Esophagus squamous epithelium (tissue), 5 donors: ENCODE measurements around the gene ALDH1A2. TPM values are rescaled to one million over a fixed set of nuclear protein-coding genes. Genes with fewer than 3 reads are reported as not detected.

Experiments
- DNase-seq: peaks from one replicate; lab custom pipeline; 2025; lab: John Stamatoyannopoulos, UW
- H3K27ac ChIP-seq, 4 donors: fragments of 200-600 bp; sonication (generic); one replicate each; pipeline ENCODE4 v1.5.1; 2016 to 2019; ENCODE audit warnings: mild to moderate bottlenecking in 1 of 4
- H3K27me3 ChIP-seq, 4 donors: fragments of 200-600 bp; sonication (generic); 1 replicate in 3 of 4; 2 replicates in 1 of 4; pipeline versions ENCODE4 v1.5.1 to v1.6.0; 2017 to 2021; ENCODE audit warnings: antibody characterized with exemption in 1 of 4
- H3K36me3 ChIP-seq, 3 donors: fragments of 200-600 bp; sonication (generic); one replicate each; pipeline ENCODE4 v1.5.1; 2016 to 2019
- H3K4me1 ChIP-seq, 3 donors: fragments of 200-600 bp; sonication (generic); one replicate each; pipeline ENCODE4 v1.5.1; 2017 to 2019
- H3K4me3 ChIP-seq, 4 donors: fragments of 200-600 bp; sonication (generic); 1 replicate in 3 of 4; 2 replicates in 1 of 4; pipeline ENCODE4 v1.5.1; 2016 to 2019; ENCODE audit warnings: mild to moderate bottlenecking in 2 of 4, moderate library complexity in 1 of 4
- H3K9me3 ChIP-seq, 3 donors: fragments of 200-600 bp; sonication (generic); one replicate each; pipeline ENCODE4 v1.5.1; 2016 to 2019
- POLR2A ChIP-seq, 4 donors: fragments of 450-650 bp; IDR thresholded peaks; one replicate each; pipeline ENCODE4 v1.6.1; 2017; ENCODE audit warnings: antibody characterized with exemption in 4 of 4, mild to moderate bottlenecking in 4 of 4, moderate library complexity in 3 of 4
- WGBS, 2 donors: methylation state at CpG; one replicate each; pipeline ENCODE4 v1.1.5; 2018; 5-methylcytosine and 5-hydroxymethylcytosine counted together
- intact Hi-C: fragments of 100-400 bp; cut with DNase I; formaldehyde crosslinking; loops from one replicate; pipeline ENCODE4 v1.15.0; 2022
- total RNA-seq, 4 donors: library from RNA; depleted of rRNA; stranded (reverse); fragments of >200 nt; gene quantifications; one replicate each; pipeline ENCODE4 v1.1.0, GENCODE V29; 2016
- TF ChIP-seq, protein P1 (sequence below), 6 experiments: fragments of 450-650 bp in 4 of 6; fragments of 200-600 bp in 2 of 6; sonication (generic) in 2 of 6; IDR thresholded peaks; one replicate each; pipeline ENCODE4 v1.5.1; 2016 to 2019; ENCODE audit warnings: antibody characterized with exemption in 6 of 6, mild to moderate bottlenecking in 4 of 6, moderate library complexity in 4 of 6
- donor health status: DM: yes; HTN: yes; CAD: no.

Gene ALDH1A2
- total RNA-seq, 4 donors from 2014 or later = 0.19 to 3.4 (median 0.55) TPM

DNA sequence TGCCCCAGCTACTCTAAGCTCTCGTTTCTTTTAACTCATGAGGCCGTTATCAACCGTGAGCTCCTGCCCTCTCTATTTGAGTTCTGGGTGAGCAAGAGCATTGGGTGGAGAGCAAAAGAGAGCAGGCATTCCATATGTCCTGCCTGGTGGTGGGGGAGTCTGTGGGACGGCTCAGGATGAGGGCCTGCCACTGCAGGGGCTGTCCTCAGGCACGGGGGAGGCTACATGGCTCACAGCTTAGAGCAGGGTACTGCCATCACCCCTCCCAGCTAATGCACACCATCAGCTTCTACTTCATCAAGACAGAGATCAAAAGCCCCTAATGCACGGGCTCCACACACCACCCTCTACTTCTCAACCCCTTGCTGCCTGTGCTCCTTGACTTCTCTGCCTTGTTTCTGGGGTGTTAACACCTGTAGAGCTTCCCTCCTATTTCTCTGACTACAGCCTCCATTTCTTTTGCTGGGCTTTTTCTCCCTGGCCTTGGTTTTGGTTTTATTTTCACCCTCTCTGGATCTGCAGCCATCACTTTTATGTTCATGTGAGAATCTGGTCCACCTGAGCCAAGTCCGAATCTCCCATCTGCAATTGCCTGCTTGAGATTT lies 114.1 kb downstream of the ALDH1A2 start:
- 78 to 81% methylated on average over 7 of the region's 7 CpGs for WGBS, 2 donors
- TF ChIP-seq, protein P1, sequence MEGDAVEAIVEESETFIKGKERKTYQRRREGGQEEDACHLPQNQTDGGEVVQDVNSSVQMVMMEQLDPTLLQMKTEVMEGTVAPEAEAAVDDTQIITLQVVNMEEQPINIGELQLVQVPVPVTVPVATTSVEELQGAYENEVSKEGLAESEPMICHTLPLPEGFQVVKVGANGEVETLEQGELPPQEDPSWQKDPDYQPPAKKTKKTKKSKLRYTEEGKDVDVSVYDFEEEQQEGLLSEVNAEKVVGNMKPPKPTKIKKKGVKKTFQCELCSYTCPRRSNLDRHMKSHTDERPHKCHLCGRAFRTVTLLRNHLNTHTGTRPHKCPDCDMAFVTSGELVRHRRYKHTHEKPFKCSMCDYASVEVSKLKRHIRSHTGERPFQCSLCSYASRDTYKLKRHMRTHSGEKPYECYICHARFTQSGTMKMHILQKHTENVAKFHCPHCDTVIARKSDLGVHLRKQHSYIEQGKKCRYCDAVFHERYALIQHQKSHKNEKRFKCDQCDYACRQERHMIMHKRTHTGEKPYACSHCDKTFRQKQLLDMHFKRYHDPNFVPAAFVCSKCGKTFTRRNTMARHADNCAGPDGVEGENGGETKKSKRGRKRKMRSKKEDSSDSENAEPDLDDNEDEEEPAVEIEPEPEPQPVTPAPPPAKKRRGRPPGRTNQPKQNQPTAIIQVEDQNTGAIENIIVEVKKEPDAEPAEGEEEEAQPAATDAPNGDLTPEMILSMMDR (IDR thresholded peaks at IDR 0.05) = no peak
- TF ChIP-seq POLR2A (IDR thresholded peaks at IDR 0.05) = no peak
- intact Hi-C loops = no loop called here

DNA sequence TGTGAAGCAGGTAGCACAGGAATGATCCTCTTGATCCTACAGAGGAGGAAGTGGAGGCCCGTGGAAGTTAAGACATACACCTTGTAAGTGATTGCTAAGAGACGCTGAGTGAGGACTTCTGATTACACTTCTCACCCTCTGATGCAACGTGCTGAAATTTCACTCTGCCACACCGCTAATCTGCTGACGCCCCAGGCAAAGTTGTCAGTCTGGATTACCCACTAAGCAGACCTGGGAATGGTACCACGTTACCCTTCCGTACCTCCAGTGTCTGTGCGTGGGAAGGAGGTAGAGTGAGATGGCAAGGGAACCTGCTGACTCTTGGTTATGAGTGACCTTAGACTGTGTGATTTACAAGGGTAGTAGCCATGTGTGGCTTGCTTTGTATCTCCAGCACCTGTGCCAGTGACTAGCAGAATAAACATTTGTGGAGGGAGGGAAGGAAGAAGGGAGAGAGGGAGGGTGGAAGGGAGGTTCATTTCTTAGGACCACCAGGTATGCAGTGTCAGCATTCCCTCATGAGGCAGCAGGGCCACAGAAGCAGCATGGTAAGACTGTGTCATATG lies 115.0 kb downstream of the ALDH1A2 start:
- no peak overlapping the region for H3K27ac ChIP-seq

More for the DNA sequence above, 114.1 kb downstream of the ALDH1A2 start:
- Histone ChIP-seq H3K4me1 (no peaks in the 10 kb centered on the region), H3K27me3 (peaks cover 0 to 2% (median 0%) of the 10 kb centered on the region in 4 donors), H3K4me3 (no peak overlapping the region), H3K27ac (no peak overlapping the region), H3K36me3 (no peaks in the 10 kb centered on the region), H3K9me3 (no peaks in the 10 kb centered on the region)
- no peak for DNase-seq

DNA sequence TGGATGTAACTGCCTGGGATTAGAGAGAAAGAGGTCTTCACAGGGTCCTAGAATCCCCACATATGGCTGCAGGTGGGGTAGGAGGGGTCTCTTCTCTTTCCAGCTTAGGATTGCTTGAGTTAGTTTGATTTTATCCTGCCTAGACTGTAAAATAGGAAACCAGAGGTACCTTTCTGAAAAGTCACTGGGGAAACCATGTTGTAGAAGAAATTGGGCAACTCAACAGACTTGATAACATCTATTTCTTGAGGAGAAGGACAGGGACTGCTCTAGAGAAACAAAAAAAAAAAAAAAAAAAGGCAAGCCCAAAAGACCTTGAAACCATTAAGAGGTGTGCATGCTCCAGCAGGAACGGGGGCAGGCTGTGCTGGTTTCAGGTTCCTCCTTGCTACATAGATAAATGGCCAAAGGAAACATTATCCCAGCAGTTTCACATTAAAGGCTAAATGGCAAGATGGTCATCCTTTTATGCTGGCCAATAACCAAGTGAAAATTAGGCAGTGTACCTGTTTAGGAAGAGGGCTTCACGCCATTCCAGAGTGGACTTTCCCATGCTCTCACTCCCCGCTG lies 116.1 kb downstream of the ALDH1A2 start:
- H3K27ac ChIP-seq = no peak overlapping the region
- WGBS, 2 donors = 63 to 83% methylated on average over 3 of the region's 3 CpGs

More for the DNA sequence above, 115.0 kb downstream of the ALDH1A2 start:
- intact Hi-C loops = no loop called here
- H3K27me3 ChIP-seq = no peaks in the 10 kb centered on the region
- no peaks in the 10 kb centered on the region for H3K36me3 ChIP-seq
- WGBS, 2 donors = 49 to 64% methylated on average over 8 of the region's 8 CpGs
- no peak overlapping the region for H3K4me3 ChIP-seq
- DNase-seq = no peak
- TF ChIP-seq, protein P1 (IDR thresholded peaks at IDR 0.05) = no peak
- TF ChIP-seq POLR2A (IDR thresholded peaks at IDR 0.05) = no peak
- H3K9me3 ChIP-seq = no peaks in the 10 kb centered on the region
- no peaks in the 10 kb centered on the region for H3K4me1 ChIP-seq

DNA sequence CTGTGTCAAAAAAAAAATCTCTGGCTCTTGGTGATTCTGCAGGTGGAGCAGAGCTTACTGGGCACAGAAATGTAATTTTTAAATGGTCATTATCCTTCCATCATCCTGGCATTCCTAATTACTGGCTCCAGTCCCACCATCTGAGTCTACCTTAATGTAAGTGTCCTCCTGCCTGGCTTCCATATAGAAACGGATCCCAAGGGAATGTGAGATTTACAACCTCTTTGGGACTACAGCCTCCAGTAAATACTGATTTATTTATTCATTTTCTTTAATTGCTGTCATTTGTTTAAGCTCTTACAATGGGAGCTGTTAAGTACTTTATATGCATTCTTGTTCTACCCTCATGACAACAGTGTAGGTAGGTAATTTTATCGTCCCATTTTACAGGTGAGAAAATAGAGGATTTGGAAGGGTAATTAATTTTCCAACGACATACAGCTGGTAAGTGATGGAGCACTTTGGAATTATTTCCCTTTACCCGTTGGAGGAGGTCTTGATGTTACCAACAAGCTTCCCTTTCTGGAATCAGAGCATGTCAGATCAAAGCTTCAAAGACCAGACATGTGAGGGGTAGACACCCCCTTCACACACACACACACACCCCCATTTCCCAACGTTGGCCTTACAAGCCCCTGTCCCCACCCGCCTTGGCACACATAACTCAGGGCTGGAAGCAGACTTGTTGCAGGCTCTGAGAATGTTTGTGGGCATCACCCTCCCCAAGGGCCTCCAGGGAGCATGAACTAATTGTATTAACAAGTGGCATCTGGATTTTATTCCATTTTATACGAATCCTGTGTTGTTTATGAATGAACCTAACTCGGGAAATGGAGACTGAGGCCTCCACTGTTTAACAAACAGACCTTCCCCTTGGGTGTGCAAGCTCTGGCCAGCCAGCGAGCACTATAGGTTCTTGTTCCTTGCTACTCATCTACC lies 116.9 kb downstream of the ALDH1A2 start:
- intact Hi-C loops = no loop called here
- Histone ChIP-seq H3K9me3 (no peaks in the 10 kb centered on the region), H3K4me3 (no peak overlapping the region), H3K27ac (no peak overlapping the region), H3K36me3 (no peaks in the 10 kb centered on the region), H3K27me3 (no peaks in the 10 kb centered on the region), H3K4me1 (no peaks in the 10 kb centered on the region)
- DNase-seq = no peak
- TF ChIP-seq, protein P1 (IDR thresholded peaks at IDR 0.05) = no peak
- TF ChIP-seq POLR2A (IDR thresholded peaks at IDR 0.05) = no peak
- WGBS, 2 donors = 64 to 69% methylated on average over 8 to 9 of the region's 9 CpGs

More for the DNA sequence above, 116.1 kb downstream of the ALDH1A2 start:
- TF ChIP-seq POLR2A (IDR thresholded peaks at IDR 0.05) = no peak
- TF ChIP-seq, protein P1 (IDR thresholded peaks at IDR 0.05) = no peak
- Histone ChIP-seq H3K36me3 (no peaks in the 10 kb centered on the region), H3K27me3 (no peaks in the 10 kb centered on the region), H3K4me3 (no peak overlapping the region), H3K9me3 (no peaks in the 10 kb centered on the region), H3K4me1 (no peaks in the 10 kb centered on the region)
- DNase-seq = no peak
- intact Hi-C loops = no loop called here
